Brain microvascular endothelial cell (primary cell): ENCODE results near the gene SMOC2.

Experiments
- DNase-seq: peaks from one replicate; pipeline ENCODE4 v3.0.0-alpha.2; 2020
- H3K27ac ChIP-seq: fragments of 250-450 bp; sonication (Bioruptor Pico); 2 replicates; pipeline ENCODE4 v1.5.1; 2020; ENCODE audit warnings: mild to moderate bottlenecking, moderate library complexity
- H3K27me3 ChIP-seq: fragments of 250-450 bp; sonication (Bioruptor Pico); replicated peaks from 2 replicates; pipeline ENCODE4 v1.5.1; 2020; ENCODE audit warnings: mild to moderate bottlenecking
- H3K36me3 ChIP-seq: fragments of 250-450 bp; sonication (Bioruptor Pico); replicated peaks from 2 replicates; pipeline ENCODE4 v1.5.1; 2020; ENCODE audit warnings: mild to moderate bottlenecking
- H3K4me3 ChIP-seq: 2 replicates; pipeline ENCODE4 v1.5.1; 2011; ENCODE audit warnings: low read depth, mild to moderate bottlenecking, control low read depth, low read length, moderate library complexity
- in situ Hi-C: cut with HindIII; loops from 2 replicates; pipeline ENCODE4 v1.10.0; 2017; ENCODE audit warnings: low sequenced_read_pairs, low pct_ligation_motif_present
- TF ChIP-seq, protein P1 (sequence below): IDR thresholded peaks from 2 replicates; pipeline ENCODE4 v1.5.1; 2011; ENCODE audit warnings: low read depth, mild to moderate bottlenecking, moderate library complexity, low read length, control low read depth, inconsistent platforms; ENCODE audit errors: missing control alignments

SMOC2 gene

DNA sequence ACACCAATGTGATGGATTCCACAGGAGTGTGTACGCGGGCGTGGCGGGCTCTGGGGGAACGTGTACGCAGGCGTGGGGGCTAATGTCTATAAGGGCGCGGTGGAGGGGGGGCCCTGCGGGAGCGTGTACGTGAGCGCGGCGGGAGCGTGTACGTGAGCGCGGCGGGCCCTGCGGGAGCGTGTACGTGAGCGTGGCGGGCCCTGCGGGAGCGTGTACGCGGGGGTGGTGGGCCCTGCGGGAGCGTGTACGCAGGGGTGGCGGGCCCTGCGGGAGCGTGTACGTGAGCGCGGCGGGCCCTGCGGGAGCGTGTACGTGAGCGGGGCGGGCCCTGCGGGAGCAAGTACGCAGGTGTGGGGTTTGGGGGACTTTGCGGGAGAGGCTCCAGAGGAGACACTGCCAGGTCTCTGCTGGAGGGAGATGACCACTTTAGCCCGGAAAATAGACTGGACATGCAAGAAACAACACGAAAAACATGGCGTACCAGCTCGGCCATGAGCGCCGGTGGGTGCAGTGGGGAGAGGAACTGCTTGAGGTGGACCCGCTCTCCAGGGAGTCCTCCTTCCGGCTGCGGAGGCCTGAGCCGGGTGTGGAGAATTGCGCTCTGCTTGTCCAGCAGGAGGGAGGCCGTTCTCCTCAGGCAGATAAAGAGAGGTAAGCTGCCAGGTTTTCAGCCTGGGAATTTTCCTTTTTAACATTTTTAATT, 27.8 kb upstream of the SMOC2 start:
- H3K27ac ChIP-seq, result no peak overlapping the region
- DNase-seq, result no peak
- in situ Hi-C loops, result no loop called here
- H3K27me3 ChIP-seq, result no peaks in the 10 kb centered on the region
- H3K4me3 ChIP-seq, result no peak overlapping the region
- no peaks in the 10 kb centered on the region for H3K36me3 ChIP-seq
- TF ChIP-seq, protein P1, sequence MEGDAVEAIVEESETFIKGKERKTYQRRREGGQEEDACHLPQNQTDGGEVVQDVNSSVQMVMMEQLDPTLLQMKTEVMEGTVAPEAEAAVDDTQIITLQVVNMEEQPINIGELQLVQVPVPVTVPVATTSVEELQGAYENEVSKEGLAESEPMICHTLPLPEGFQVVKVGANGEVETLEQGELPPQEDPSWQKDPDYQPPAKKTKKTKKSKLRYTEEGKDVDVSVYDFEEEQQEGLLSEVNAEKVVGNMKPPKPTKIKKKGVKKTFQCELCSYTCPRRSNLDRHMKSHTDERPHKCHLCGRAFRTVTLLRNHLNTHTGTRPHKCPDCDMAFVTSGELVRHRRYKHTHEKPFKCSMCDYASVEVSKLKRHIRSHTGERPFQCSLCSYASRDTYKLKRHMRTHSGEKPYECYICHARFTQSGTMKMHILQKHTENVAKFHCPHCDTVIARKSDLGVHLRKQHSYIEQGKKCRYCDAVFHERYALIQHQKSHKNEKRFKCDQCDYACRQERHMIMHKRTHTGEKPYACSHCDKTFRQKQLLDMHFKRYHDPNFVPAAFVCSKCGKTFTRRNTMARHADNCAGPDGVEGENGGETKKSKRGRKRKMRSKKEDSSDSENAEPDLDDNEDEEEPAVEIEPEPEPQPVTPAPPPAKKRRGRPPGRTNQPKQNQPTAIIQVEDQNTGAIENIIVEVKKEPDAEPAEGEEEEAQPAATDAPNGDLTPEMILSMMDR, result no peak

DNA sequence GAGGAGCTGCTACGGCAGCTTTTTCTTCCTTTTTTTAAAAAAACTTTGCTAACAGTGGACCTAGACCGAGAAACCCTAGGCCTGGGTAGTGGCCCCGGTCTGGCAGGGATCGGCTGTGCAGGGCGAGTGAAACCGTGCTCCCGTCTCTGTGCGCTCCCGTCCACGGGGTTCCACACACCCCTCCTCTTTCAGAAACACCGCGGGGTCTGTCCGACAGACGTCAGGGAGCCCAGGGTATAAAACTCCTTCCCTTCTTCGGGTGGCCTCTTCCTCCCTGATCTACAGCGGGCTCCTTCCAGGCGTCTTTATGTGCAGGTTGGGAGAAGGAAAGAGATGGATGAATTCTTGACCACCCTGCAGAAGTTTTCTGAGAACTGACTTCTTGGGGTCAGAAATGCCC, 27.1 kb upstream of the SMOC2 start:
- H3K36me3 ChIP-seq, result no peaks in the 10 kb centered on the region
- DNase-seq, result no peak
- no peaks in the 10 kb centered on the region for H3K27me3 ChIP-seq
- TF ChIP-seq, protein P1, result no peak
- no peak overlapping the region for H3K4me3 ChIP-seq
- in situ Hi-C loops, result no loop called here
- no peak overlapping the region for H3K27ac ChIP-seq

DNA sequence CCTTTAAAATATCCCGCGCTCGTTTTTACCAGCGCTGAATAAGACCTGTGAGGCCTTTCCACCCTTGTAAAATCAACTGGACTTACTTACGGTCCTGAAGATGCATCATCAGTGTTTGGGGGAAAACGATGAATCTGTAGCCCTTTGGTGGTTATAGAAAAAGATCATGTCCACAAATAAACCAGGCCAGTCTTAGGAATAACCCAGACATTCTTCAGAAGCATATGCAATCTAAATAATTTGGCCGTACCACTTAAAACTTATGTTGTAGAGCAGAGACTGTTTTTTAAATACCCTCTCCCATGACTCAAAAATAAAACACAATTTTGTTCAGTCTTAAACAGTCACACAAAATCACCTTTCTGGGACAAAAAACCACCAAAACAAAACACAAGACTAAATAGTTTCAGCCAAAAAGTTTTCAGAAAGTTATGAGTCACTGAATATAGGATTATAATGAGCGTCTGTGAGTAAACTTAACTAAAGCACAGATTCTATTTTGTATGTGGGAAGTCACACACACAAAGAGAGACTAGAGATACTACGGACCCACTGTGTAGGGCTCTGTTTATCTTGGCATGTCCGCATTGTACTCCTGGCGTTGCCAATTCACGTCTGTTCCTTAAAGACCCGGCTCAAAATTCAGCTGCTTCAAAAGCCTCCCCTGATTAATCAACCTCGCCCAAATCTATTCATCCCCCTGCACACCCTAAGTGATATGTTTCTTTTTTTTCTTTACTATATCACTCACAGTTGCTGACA, 26.5 kb upstream of the SMOC2 start:
- in situ Hi-C loops, result no loop called here
- DNase-seq, result no peak
- Histone ChIP-seq H3K27me3 (no peaks in the 10 kb centered on the region), H3K4me3 (no peak overlapping the region), H3K27ac (no peak overlapping the region), H3K36me3 (no peaks in the 10 kb centered on the region)
- TF ChIP-seq, protein P1, result no peak

DNA sequence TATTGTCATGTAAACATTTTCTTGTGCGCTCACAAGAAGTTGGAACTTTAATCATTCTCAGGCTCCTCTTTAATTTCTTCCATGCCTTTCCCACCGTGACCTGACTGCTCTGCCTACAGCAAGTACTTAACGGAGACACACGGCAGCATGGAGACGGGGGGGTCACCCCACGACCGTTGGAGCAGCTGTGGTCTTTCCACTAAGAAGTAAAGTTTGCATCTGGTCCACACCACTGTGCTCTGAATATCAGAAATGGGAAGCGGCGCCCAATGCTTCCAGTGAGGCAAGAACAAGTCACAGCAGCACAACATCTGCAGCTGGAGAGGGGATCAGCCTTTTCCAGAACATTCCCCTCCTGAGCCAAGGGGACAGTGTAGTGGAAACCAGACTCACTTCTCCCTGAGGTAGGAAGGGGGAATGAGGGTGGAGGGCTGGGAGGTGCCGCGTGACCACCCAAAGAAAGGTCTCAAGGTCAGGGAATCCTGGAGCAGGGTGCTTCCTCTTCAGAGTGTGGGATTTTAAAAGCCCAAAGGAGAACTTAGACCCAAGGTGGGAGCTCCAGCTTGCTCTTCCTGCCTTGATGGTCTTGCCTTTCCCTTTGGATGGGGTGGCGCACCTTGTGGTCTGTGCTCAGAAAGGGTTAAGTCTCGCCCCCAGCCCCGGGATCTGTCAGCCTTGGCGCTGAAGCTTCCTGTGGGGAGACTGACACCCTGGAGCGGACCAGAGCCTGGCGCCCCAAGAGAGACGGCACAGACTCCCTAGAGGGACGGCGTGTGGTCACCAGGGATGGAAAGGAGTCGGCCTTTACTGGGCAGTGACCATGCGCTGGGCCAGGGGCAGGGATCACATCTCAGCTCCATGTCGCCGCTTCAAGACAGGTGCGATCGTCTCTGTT, 25.6 kb upstream of the SMOC2 start:
- TF ChIP-seq, protein P1, result no peak
- H3K27ac ChIP-seq, result no peak overlapping the region
- H3K4me3 ChIP-seq, result no peak overlapping the region
- H3K27me3 ChIP-seq, result no peaks in the 10 kb centered on the region
- DNase-seq, result no peak
- in situ Hi-C loops, result no loop called here
- H3K36me3 ChIP-seq, result no peaks in the 10 kb centered on the region

DNA sequence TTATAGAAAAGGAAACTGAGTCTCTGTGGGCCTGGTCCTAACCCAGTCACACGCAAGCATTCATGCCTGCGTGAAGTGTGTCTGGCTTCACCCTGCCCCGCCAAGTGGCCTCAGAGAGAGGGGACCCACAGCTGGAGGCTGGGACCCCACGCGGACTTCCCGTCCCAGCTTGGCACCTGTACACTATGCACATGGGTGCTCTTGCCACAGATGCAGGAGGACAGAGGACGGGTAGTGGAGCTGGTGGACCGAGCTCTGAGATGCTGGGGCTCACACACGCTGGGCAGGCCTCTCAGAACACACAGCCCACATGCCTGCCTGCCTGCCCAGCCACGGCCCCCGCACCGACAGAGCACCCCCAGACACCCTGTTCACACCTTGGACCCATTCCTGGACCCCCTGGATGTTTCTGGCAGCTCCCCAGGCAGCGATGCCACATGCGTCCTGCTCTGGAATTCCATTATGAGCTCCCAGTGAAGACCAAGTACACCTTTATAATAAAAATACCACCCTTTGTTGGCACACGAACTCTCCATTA, 24.9 kb upstream of the SMOC2 start:
- no peak for DNase-seq
- TF ChIP-seq, protein P1, result no peak
- no peaks in the 10 kb centered on the region for H3K36me3 ChIP-seq
- H3K27ac ChIP-seq, result no peak overlapping the region
- in situ Hi-C loops, result no loop called here
- H3K27me3 ChIP-seq, result no peaks in the 10 kb centered on the region
- no peak overlapping the region for H3K4me3 ChIP-seq
